ENCODE data around the gene MRPL49.
"Not testable (repeated sequence)": the region's sequence is repeated elsewhere in the genome, so short reads cannot be mapped to it uniquely, and the experiment has no call there.

MRPL49 gene

DNA sequence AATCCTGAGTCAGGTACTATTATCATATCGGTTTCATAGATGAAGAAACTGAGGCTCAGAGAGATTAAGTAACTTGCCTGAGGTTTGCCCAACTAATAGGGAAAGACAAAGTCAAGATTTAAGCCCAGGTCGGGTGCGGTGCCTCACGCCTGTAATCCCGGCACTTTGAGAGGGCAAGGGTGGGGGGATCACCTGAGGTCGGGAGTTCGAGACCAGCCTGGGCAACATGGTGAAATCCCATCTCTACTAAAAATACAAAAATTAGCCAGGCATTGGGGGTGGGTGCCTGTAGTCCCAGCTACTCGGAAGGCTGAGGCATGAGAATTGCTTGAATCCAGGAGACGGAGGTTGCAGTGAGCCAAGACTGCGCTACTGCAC, 28.0 kb downstream of the MRPL49 start:
- not testable (repeated sequence) for H3K27ac Mint-ChIP-seq

DNA sequence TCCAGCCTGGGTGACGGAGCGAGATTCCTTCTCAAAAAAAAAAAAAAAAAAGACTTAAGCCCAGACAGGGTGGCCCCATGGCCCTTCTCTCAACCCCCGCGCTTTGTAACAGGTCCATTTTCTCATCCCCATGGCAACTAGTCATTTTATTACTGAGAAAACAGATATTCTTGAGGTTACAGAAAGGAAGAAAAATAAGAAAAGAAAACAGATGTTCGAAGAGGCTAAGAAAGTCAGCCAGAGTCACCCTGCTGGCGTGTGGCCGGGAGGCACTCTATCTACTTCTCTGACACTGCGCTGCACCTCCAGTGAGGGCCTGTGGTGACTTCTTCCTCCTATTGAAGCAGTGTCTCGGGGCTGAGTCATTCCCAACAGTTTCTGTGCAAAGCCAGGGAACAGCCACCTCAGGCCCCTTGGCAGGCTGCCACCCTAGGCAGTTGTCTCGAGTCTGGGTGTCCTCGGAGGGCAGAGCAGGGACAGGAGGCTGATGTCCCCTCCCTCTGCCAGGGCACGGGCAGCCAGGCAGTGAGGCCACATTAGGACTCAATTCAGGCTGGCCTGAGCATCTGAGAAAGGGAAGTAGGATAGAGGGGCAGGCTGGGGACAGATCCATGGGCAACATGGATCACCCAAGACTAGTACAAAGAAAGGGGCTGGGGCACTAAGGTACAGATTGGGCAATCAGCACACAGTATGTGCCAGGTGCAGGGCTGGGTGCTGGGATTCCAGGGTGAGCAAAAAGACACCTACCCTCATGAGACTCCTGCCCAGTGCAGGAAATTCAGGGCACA, 28.6 kb downstream of the MRPL49 start:
- no peak overlapping the region for H3K27ac Mint-ChIP-seq
- no peaks in the 10 kb centered on the region for H3K9me3 Mint-ChIP-seq
- H3K4me1 Mint-ChIP-seq (ENCODE audit: low read depth): peaks cover 17% of the 10 kb centered on the region
- no peak overlapping the region for H3K4me3 Mint-ChIP-seq
- H3K27me3 Mint-ChIP-seq (ENCODE audit: low read depth): no peaks in the 10 kb centered on the region
- H3K36me3 Mint-ChIP-seq (ENCODE audit: low read depth): no peaks in the 10 kb centered on the region
- peak; percentile 22 for DNase-seq (ENCODE audit: low spot score)

More for the DNA sequence above, 28.0 kb downstream of the MRPL49 start:
- H3K9me3 Mint-ChIP-seq; H3K4me3 Mint-ChIP-seq; H3K36me3 Mint-ChIP-seq (ENCODE audit: low read depth); DNase-seq (ENCODE audit: low spot score); H3K27me3 Mint-ChIP-seq (ENCODE audit: low read depth): not testable (repeated sequence)
- H3K4me1 Mint-ChIP-seq (ENCODE audit: low read depth): peaks cover 17% of the 10 kb centered on the region

DNA sequence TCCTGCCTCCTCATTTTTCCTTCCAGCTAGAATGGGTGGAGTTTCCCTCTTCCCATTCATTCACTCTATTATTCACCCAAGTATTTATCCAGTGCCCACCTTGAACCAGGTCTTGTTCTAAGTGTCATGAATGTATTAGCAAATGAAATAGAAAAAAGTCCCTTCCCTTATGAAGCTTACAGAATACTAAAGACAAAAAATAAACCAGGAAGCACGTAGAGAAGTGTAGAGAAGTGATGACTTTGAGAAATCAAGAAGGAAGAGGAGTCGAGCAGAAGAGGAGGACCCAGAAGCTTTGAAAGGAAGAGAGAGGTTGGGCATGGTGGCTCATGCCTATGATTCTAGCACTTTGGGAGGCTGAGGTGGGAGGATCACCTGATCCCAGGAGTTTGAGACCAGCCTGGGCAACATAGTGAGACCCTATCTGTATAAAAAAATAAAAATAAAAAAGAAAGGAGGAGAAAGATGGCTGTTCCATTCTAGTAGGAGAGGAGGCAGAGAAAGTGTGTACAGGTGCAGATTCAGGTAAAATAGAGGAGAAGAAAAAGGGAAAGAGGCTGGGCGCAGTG, 29.3 kb downstream of the MRPL49 start:
- no peaks in the 10 kb centered on the region for H3K36me3 Mint-ChIP-seq (ENCODE audit: low read depth)
- no peak overlapping the region for H3K27ac Mint-ChIP-seq
- no peak for DNase-seq (ENCODE audit: low spot score)
- H3K27me3 Mint-ChIP-seq (ENCODE audit: low read depth): no peaks in the 10 kb centered on the region
- H3K4me1 Mint-ChIP-seq (ENCODE audit: low read depth): peaks cover 17% of the 10 kb centered on the region
- H3K9me3 Mint-ChIP-seq: no peaks in the 10 kb centered on the region
- H3K4me3 Mint-ChIP-seq: no peak overlapping the region

DNA sequence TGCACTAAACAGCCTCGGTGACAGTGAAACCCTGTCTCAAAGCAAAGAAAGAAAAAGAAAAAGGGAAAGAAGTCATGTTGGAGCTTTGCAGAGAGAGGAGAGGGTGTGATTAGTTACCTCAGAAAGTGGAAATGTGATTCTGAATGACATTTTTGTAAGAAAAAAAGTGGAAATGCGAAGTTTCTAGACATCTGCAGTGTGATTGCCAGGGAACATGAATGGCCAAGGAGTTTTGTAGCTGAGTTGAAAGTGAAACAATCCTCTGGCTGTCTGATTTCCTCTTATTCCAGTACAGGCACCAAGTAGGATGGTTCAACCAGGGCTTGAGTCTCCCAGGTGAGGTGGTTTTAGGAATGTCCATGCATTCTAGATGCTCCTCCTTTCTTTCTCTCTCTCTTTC, 30.0 kb downstream of the MRPL49 start:
- Mint-ChIP-seq H3K27me3 (ENCODE audit: low read depth) (no peaks in the 10 kb centered on the region), H3K4me3 (no peak overlapping the region), H3K36me3 (ENCODE audit: low read depth) (no peaks in the 10 kb centered on the region), H3K9me3 (no peaks in the 10 kb centered on the region), H3K27ac (no peak overlapping the region), H3K4me1 (ENCODE audit: low read depth) (peaks cover 17% of the 10 kb centered on the region)
- no peak for DNase-seq (ENCODE audit: low spot score)

DNA sequence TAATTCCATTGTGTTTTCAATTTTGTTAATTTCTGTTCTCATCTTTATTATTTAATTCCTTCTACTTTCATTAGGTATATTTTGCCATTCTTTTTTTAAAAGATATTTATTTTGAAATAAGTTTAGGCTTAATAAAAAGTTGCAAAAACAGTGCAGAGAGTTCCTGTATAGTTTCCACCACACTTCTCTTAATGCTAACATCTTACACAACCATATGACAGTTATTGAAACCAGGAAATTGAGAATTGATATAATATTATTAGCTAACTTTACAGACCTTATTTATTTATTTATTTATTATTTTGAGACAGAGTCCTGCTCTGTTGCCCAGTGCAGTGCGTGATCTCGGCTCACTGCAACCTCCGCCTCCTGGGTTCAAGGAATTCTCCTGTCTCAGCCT, 34.1 kb downstream of the MRPL49 start:
- Mint-ChIP-seq H3K4me1 (ENCODE audit: low read depth) (peaks cover 12% of the 10 kb centered on the region), H3K27me3 (ENCODE audit: low read depth) (peaks cover 2% of the 10 kb centered on the region), H3K27ac (no peak overlapping the region), H3K4me3 (no peak overlapping the region), H3K9me3 (no peaks in the 10 kb centered on the region), H3K36me3 (ENCODE audit: low read depth) (no peaks in the 10 kb centered on the region)
- no peak for DNase-seq (ENCODE audit: low spot score)

DNA sequence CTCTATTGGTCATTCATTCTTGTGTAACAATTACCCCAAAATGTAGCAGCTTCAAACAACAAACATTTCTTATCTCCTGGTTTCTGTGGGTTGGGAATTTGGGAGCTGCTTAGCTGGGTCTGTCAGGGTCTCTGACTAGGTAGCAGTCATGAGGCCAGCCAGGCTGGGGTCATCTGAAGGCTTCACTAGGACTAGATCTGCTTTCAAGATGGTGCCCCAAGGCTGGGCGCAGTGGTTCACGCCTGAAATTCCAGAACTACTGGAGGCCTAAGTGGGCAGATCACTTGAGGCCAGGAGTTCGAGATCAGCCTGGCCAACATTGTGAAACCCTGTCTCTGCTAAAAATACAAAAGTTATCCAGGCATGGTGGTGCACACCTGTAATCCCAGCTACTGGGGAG, 34.8 kb downstream of the MRPL49 start:
- H3K27ac Mint-ChIP-seq: no peak overlapping the region
- peaks cover 10% of the 10 kb centered on the region for H3K4me1 Mint-ChIP-seq (ENCODE audit: low read depth)
- no peaks in the 10 kb centered on the region for H3K36me3 Mint-ChIP-seq (ENCODE audit: low read depth)
- H3K9me3 Mint-ChIP-seq: no peaks in the 10 kb centered on the region
- peaks cover 2% of the 10 kb centered on the region for H3K27me3 Mint-ChIP-seq (ENCODE audit: low read depth)
- H3K4me3 Mint-ChIP-seq: no peak overlapping the region
- DNase-seq (ENCODE audit: low spot score): no peak

DNA sequence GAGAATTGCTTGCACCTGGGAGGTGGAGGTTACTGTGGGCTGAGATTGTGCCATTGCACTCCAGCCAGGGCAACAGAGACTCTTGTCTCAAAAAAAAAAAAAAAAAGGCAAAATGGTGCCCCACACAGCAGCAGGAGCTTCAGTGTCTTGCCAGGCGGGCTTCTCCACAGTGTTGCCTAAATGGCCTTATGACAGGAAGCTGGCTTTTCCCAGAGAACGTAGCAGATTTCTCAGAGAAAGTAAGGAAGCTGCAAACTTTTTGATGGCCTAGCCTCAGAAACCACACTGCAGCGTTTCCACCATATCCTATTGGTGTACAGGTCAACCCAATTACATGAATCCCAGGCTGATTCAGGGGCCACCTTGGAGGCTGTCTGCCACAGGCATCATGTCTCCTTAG, 35.2 kb downstream of the MRPL49 start:
- Mint-ChIP-seq H3K36me3 (ENCODE audit: low read depth) (no peaks in the 10 kb centered on the region), H3K27me3 (ENCODE audit: low read depth) (peaks cover 2% of the 10 kb centered on the region), H3K27ac (no peak overlapping the region), H3K4me1 (ENCODE audit: low read depth) (peaks cover 6% of the 10 kb centered on the region), H3K4me3 (no peak overlapping the region), H3K9me3 (no peaks in the 10 kb centered on the region)
- no peak for DNase-seq (ENCODE audit: low spot score)

DNA sequence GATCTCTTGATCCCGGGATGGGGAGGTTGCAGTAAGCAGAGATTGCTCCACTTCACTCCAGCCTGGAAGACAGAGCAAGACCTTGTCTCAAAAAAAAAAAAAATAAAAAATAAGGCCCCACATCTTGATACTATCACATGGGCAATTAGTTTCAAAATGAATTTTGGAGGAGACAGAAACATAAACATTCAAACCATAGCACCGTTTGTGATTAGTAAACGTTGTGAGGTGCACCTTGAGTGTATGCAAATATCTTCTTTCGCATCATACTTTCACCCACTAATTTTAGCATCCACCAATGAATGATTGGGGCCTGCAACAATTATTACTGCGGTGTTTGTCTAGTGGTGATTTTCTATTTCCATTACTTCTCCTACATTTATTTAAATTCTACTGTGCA, 36.9 kb downstream of the MRPL49 start:
- Mint-ChIP-seq H3K4me1 (ENCODE audit: low read depth) (no peaks in the 10 kb centered on the region), H3K36me3 (ENCODE audit: low read depth) (no peaks in the 10 kb centered on the region), H3K27ac (no peak overlapping the region), H3K4me3 (no peak overlapping the region), H3K9me3 (no peaks in the 10 kb centered on the region), H3K27me3 (ENCODE audit: low read depth) (peaks cover 2% of the 10 kb centered on the region)
- DNase-seq (ENCODE audit: low spot score): no peak

DNA sequence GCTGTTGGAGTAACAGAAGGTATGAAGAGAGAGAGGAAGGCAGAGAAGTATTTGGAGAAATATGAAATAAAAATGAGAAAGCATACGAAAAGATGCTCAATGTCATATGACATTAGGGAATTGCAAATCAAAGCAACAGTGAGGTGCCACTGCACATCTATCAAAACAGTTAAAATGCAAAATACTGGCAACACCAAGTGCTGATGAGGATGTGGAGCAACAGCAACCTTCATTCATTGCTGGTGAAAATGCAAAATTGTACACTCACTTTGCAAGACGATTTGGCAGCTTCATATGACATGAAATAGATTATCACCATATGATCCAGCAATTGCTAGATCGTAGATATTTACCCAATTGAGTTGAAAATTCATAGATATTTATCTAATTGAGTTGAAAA, 38.5 kb downstream of the MRPL49 start:
- DNase-seq (ENCODE audit: low spot score): no peak
- H3K27me3 Mint-ChIP-seq (ENCODE audit: low read depth): peaks cover 2% of the 10 kb centered on the region
- H3K9me3 Mint-ChIP-seq: no peaks in the 10 kb centered on the region
- no peak overlapping the region for H3K4me3 Mint-ChIP-seq
- H3K27ac Mint-ChIP-seq: no peak overlapping the region
- H3K4me1 Mint-ChIP-seq (ENCODE audit: low read depth): no peaks in the 10 kb centered on the region
- no peaks in the 10 kb centered on the region for H3K36me3 Mint-ChIP-seq (ENCODE audit: low read depth)

DNA sequence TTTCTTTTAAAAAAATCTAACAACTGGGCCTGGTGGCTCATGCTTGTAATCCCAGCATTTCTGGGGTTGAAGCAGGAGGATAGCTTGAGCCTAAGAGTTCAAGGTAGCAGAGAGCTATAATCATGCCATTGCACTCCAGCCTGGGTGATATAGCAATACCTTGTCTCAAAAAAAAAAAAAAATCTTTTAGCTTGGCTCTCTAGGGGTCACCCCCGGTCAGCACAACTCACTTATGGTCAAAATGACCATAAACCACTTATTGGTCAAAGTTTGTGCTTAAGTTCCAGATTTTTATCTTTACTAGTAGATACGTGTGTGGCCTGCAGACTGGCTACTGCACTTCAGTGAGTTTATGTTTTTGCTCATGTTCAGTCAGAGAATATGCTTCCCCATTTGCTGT, 41.6 kb downstream of the MRPL49 start:
- Mint-ChIP-seq H3K36me3 (ENCODE audit: low read depth) (no peaks in the 10 kb centered on the region), H3K27ac (no peak overlapping the region), H3K9me3 (no peaks in the 10 kb centered on the region), H3K4me3 (no peak overlapping the region), H3K4me1 (ENCODE audit: low read depth) (peaks cover 3% of the 10 kb centered on the region), H3K27me3 (ENCODE audit: low read depth) (peaks cover 2% of the 10 kb centered on the region)
- DNase-seq (ENCODE audit: low spot score): no peak

DNA sequence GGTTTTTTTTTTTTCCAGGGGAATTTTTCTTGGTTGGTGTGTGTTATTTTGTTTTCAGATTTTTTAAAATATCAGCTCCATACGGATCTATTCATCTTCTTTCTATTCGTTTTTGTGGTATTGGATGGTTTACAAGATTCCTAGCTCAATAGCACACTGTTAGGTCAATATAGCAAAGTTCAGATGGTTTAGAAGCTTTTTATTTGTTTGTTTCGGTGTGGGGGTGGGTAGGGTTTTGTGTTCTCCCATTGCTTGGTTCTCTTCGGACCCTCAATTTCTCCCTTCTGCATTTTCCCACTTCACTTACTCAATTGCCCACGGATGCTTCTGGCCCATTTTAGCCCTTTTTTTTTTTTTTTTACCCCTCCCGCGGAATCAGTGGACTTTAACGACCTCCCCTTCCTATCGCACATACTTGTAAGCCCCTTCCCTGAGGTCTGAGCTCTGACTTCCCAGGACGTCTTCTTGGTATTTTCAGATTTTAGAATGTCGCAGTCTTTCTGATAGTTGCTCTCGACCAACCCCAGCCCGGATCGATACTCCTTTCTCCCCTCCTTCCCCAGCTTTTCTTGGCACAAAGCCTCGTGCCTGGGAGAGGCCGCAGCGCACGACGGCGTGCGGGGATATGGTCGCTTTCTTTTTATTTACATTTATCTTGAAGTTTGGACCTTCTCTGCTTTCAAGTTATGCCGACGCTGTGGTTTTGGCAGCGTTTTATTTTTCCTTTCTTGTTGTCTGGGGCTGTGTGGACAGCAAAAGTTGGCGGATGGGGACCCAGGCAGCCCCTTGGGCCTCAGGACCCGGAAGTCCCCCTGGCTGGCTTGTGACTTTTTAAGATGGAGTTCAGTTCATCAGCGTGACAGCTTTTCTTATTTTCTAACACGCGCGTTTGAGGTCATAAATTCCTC, 43.5 kb downstream of the MRPL49 start:
- no peaks in the 10 kb centered on the region for H3K9me3 Mint-ChIP-seq
- H3K27me3 Mint-ChIP-seq (ENCODE audit: low read depth): peaks cover 2% of the 10 kb centered on the region

DNA sequence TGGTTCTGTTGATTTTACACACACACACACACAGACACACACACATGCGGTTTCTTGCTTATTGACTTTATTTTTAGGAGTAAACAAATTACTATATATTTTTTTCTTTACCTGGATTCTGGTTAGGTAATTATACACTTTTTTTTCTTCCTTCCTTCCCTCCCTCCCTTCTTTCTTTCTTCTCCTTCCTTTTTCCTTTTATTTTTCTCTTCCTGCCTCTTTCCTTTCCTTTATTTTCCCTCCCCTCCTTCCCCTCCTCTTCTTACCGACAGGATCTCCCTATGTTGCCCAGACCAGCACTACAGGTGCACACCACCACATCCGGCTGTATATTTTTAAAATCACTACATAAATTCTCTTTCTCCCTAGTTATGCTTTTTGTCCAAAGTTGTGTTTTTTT, 44.8 kb downstream of the MRPL49 start:
- H3K36me3 Mint-ChIP-seq (ENCODE audit: low read depth): no peaks in the 10 kb centered on the region
- no peaks in the 10 kb centered on the region for H3K27me3 Mint-ChIP-seq (ENCODE audit: low read depth)
- peaks cover 11% of the 10 kb centered on the region for H3K4me1 Mint-ChIP-seq (ENCODE audit: low read depth)
- H3K4me3 Mint-ChIP-seq: no peak overlapping the region
- no peak for DNase-seq (ENCODE audit: low spot score)
- no peaks in the 10 kb centered on the region for H3K9me3 Mint-ChIP-seq
- H3K27ac Mint-ChIP-seq: no peak overlapping the region

More for the DNA sequence above, 43.5 kb downstream of the MRPL49 start:
- peaks cover 11% of the 10 kb centered on the region for H3K4me1 Mint-ChIP-seq (ENCODE audit: low read depth)
- no peak for DNase-seq (ENCODE audit: low spot score)
- no peak overlapping the region for H3K27ac Mint-ChIP-seq
- H3K4me3 Mint-ChIP-seq: no peak overlapping the region
- H3K36me3 Mint-ChIP-seq (ENCODE audit: low read depth): no peaks in the 10 kb centered on the region

DNA sequence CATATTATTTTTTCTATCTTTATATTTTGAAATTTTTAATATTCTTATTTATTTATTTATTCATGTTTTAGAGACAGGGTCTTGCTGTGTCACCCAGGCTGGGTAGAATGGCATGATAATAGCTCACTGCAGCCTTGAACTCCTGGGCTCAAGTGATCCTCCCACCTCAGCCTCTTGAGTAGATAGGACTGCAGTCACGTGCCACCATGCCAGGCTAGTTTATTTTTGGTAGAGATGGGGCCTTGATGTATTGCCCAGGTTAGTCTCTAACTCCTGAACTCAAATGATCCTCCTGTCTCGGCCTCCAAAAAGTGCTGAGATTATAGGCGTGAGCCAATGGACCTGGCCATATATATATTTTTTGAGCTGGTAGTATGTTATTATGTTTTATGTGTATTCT, 45.5 kb downstream of the MRPL49 start:
- Mint-ChIP-seq H3K9me3 (no peaks in the 10 kb centered on the region), H3K27me3 (ENCODE audit: low read depth) (no peaks in the 10 kb centered on the region), H3K27ac (no peak overlapping the region), H3K4me3 (no peak overlapping the region), H3K4me1 (ENCODE audit: low read depth) (peaks cover 11% of the 10 kb centered on the region), H3K36me3 (ENCODE audit: low read depth) (no peaks in the 10 kb centered on the region)
- no peak for DNase-seq (ENCODE audit: low spot score)

DNA sequence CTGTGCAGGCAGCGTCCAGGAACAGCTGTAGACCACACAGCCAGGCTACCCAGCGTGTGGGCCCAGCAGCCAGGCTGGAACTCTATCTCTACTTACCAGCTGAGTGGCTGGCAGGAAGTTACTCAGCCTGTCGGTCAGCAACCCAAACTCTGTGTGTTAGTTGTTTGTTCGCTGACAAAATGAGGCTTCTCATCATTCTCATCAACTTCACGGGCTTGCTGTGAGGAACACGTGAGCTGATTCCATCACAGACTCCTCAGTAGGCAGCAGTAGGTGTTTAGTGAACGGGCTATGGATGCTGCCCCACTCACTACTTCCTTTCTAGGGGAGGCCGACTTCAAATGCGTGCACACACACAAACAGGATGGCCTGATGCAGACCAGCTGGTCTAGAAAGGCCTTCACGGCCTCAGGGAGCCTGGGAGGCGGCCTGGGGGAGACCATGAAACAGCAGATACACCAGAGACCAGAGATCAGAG, 47.1 kb downstream of the MRPL49 start:
- no peaks in the 10 kb centered on the region for H3K36me3 Mint-ChIP-seq (ENCODE audit: low read depth)
- no peaks in the 10 kb centered on the region for H3K27me3 Mint-ChIP-seq (ENCODE audit: low read depth)
- no peak for DNase-seq (ENCODE audit: low spot score)
- no peak overlapping the region for H3K4me3 Mint-ChIP-seq
- peak overlapping the region; percentile 87 for H3K27ac Mint-ChIP-seq
- H3K4me1 Mint-ChIP-seq (ENCODE audit: low read depth): peaks cover 11% of the 10 kb centered on the region
- H3K9me3 Mint-ChIP-seq: no peaks in the 10 kb centered on the region
